Measurements from ENCODE around the gene EPPIN.
"Not testable (repeated sequence)": the region's sequence is repeated elsewhere in the genome, so short reads cannot be mapped to it uniquely, and the experiment has no call there.

GRCh38 chr20:45569650-45570049 lies 22.4 kb upstream of the EPPIN start:
- TF ChIP-seq, protein P1, sequence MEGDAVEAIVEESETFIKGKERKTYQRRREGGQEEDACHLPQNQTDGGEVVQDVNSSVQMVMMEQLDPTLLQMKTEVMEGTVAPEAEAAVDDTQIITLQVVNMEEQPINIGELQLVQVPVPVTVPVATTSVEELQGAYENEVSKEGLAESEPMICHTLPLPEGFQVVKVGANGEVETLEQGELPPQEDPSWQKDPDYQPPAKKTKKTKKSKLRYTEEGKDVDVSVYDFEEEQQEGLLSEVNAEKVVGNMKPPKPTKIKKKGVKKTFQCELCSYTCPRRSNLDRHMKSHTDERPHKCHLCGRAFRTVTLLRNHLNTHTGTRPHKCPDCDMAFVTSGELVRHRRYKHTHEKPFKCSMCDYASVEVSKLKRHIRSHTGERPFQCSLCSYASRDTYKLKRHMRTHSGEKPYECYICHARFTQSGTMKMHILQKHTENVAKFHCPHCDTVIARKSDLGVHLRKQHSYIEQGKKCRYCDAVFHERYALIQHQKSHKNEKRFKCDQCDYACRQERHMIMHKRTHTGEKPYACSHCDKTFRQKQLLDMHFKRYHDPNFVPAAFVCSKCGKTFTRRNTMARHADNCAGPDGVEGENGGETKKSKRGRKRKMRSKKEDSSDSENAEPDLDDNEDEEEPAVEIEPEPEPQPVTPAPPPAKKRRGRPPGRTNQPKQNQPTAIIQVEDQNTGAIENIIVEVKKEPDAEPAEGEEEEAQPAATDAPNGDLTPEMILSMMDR (IDR thresholded peaks at IDR 0.05), result not testable (repeated sequence)
- TF ChIP-seq POLR2AphosphoS5 (IDR thresholded peaks at IDR 0.05; ENCODE audit: insufficient read depth in 1 of 2, low read depth in 1 of 2), result not testable (repeated sequence)
